Measurements from ENCODE around the gene MRPL52.

Gene MRPL52

DNA sequence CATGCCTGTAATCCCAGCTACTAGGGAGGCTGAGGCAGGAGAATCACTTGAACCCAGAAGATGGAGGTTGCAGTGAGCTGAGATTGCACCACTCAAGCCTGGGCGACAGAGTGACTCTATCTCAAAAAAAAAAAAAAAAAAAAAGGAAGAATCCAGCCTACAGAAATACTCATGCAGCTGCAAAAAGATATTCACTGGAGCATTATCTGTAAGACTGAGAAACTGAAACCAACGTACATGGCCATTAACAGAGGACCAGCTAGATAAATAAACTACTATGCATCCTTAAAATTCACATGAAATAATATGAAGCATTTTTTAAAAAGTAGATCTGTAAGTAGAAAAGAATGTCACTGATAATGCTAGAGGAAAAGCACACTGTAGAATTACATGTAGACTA lies 18.0 kb upstream of the MRPL52 start:
- no peak for DNase-seq (ENCODE audit: low spot score)
- no peak overlapping the region for H3K4me3 ChIP-seq
- TF ChIP-seq, protein P1, sequence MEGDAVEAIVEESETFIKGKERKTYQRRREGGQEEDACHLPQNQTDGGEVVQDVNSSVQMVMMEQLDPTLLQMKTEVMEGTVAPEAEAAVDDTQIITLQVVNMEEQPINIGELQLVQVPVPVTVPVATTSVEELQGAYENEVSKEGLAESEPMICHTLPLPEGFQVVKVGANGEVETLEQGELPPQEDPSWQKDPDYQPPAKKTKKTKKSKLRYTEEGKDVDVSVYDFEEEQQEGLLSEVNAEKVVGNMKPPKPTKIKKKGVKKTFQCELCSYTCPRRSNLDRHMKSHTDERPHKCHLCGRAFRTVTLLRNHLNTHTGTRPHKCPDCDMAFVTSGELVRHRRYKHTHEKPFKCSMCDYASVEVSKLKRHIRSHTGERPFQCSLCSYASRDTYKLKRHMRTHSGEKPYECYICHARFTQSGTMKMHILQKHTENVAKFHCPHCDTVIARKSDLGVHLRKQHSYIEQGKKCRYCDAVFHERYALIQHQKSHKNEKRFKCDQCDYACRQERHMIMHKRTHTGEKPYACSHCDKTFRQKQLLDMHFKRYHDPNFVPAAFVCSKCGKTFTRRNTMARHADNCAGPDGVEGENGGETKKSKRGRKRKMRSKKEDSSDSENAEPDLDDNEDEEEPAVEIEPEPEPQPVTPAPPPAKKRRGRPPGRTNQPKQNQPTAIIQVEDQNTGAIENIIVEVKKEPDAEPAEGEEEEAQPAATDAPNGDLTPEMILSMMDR (IDR thresholded peaks at IDR 0.05): no peak
- no peak overlapping the region for H3K27ac ChIP-seq

DNA sequence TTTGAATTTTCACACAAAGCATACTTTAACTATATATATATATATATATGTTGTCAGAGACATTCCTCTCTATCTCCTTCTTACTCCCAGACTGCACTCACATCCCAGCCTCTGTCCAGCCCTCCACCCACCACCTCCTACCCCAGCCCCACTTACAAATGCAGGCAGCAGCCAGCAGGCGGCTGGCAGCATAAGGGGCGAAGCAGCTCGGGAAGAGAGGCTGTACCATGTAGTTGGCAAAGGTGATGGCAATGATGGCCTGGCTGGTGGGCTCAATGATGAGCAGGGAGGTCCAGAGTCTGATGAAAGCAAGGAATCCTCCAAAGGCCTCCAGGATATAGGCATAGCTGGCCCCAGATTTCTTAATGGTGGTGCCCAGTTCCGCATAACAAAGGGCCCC lies 16.9 kb upstream of the MRPL52 start:
- Histone ChIP-seq H3K4me3 (no peak overlapping the region), H3K27ac (no peak overlapping the region)
- no peak for DNase-seq (ENCODE audit: low spot score)
- TF ChIP-seq, protein P1 (IDR thresholded peaks at IDR 0.05): no peak

DNA sequence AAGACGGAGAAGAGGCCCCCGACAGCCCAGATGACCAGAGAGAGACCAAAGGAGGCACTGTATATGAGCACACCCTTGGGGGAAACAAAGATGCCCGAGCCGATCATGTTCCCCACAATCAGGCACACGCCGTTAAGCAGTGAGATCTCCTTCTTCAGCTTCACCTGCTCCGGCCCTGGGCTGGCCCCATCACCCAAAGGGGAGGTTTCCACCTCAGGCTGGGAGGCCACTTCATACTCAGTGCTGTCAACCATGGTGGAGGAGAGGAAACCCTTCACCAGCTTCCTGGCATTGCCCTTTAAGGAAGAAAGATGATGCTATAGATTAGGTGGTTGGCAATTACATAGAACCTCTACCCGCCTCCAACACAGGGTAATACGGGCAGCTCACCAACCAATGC lies 16.5 kb upstream of the MRPL52 start:
- no peak overlapping the region for H3K4me3 ChIP-seq
- H3K27ac ChIP-seq: no peak overlapping the region
- TF ChIP-seq, protein P1 (IDR thresholded peaks at IDR 0.05): no peak
- no peak for DNase-seq (ENCODE audit: low spot score)

DNA sequence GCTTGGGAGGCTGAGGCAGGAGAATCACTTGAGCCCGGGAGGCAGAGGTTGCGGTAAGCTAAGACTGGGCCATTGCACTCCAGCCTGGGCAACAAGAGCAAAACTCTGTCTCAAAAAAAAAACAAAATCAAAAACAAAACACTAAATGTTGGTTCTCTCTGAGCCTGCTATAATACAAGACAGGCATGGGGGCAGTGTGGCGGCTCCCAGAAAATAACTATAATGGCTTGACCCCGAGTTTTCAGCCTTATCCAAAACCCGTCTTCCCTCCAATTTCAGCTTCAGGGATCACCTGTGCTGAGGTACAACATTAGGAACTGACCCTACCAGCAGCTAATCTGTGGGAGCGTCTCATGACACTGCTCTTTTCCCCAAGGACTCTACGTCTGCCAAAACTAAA lies 15.3 kb upstream of the MRPL52 start:
- TF ChIP-seq, protein P1 (IDR thresholded peaks at IDR 0.05): no peak
- Histone ChIP-seq H3K4me3 (peak overlapping the region; percentile 44), H3K27ac (peak overlapping the region in 1 of 2 donors; percentile 82)
- no peak for DNase-seq (ENCODE audit: low spot score)

DNA sequence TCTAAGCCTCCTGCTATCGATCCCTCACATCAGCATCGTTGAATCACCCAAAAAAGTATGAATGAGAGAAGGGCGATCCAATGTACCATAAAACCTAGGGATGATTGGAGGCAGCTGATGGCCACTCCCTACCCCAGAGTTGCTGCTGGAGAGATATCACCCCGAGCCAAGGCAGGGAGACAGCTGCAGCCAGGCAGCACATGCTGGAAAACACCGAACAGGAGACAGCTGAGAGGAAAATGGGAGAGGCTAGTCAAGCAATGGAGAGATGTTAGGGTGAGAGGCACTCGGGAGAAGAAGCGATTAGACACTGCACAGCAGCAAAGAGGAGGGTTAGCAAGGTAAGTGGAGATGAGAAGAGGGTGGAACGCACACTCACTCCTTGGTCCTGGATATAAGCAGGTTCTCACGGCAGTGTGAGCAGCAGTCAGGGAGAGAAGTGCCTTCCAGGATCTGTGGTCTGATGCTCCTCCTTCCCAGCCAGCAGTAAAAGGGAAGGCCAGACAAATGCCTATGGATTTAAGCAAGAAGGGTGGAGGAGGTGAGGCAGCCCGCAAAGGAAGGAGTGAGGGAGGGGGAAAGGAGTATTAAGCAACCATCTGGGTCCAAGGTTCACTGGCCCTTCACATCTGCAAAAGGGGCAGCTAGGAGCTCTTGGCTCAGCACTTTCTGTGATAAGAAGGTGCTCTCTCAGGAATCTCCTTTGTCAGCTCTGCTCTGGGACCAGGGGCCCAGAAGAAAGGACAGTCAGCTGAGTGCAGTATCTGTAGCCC lies 14.6 kb upstream of the MRPL52 start, which contains the start of gene SLC7A7:
SLC7A7 (minus strand) TSS at position 495 of the 773 bp plus-strand sequence. CDS start 2,037 bp downstream, outside the sequence.
- peak within 1 kb of the TSS; percentile 44 for H3K4me3 ChIP-seq
- no peak for DNase-seq (ENCODE audit: low spot score)
- TF ChIP-seq, protein P1 (IDR thresholded peaks at IDR 0.05): no peak
- H3K27ac ChIP-seq: peak within 1 kb of the TSS; percentile 31 to 82

DNA sequence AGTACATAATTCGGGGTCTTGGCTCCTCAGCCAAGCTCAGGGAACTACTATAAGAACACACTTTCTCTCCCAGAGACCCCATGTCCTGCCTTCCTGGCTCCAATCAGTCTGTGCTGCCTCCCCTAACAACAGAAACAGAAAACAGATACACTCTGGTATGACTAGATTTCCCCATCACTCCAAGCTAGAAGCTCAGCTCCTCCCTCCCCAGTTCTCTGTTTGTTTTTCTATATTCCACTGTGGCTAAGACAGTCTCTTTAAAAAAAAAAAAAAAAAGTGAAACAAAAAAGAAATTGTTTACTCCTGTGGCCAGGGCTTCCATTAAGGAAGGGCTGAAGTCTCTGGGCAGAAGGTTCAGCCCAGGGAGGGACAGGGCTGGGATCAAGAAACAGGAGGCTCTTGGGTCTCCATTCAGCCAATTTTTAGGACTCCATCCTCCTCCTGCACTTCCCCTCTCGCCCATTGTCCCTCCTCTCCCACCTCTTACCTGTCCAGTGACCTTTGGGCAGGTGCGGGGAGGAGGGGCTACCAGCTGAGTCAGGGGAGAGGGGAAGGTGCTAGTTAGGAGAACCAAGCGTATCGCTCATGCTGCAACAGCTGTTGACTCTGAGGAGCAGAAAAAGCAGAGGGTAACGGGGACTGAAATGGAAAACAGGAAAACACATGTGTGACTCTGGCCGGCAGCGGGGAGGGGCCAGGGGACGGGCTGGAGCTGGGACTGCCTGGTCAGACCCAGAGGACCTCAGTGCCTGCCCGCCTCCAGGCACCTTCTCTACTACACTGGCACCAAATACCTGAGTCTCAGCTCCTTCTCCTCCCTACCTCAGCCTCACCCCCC lies 10.3 kb upstream of the MRPL52 start:
- DNase-seq (ENCODE audit: low spot score): no peak
- Histone ChIP-seq H3K27ac (peak overlapping the region; percentile 72 to 94), H3K4me3 (peak overlapping the region; percentile 70)
- TF ChIP-seq, protein P1 (IDR thresholded peaks at IDR 0.05): no peak

Measured in coronary artery (tissue), 2 donors.